ENCODE results near the gene PTGDR2. TPM values are rescaled to one million over a fixed set of nuclear protein-coding genes. Genes with fewer than 3 reads are reported as not detected.
A peak's percentile ranks its signal among the peaks of the same experiment; 100 is the strongest.

Gene PTGDR2
- total and polyA plus RNA-seq, 12 donors = 0.35 to 5.7 (median 1.2) TPM

DNA sequence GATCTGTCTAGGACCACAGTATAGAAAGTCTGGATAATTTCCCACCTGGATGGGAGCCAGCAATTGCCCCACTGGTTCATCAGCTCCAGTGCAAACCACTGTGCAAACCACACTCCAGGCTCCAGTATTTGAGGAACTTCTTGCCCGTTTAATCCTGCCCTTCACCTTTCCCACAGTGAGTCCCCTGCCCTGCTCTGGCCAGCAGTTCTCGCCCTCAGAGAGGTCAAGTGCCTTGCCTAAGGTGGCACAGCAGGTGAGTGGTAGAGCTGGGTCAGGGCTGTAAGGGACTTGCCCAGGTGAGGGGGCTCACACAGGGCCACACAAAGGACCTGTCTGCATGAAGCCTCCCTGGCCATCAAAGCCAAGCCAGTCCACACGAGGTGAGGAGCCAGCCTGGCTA lies 46.5 kb downstream of the PTGDR2 start:
- TF ChIP-seq, protein P1, sequence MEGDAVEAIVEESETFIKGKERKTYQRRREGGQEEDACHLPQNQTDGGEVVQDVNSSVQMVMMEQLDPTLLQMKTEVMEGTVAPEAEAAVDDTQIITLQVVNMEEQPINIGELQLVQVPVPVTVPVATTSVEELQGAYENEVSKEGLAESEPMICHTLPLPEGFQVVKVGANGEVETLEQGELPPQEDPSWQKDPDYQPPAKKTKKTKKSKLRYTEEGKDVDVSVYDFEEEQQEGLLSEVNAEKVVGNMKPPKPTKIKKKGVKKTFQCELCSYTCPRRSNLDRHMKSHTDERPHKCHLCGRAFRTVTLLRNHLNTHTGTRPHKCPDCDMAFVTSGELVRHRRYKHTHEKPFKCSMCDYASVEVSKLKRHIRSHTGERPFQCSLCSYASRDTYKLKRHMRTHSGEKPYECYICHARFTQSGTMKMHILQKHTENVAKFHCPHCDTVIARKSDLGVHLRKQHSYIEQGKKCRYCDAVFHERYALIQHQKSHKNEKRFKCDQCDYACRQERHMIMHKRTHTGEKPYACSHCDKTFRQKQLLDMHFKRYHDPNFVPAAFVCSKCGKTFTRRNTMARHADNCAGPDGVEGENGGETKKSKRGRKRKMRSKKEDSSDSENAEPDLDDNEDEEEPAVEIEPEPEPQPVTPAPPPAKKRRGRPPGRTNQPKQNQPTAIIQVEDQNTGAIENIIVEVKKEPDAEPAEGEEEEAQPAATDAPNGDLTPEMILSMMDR (IDR thresholded peaks at IDR 0.05) = no peak
- no peaks in the 10 kb centered on the region for H3K36me3 ChIP-seq
- H3K4me1 ChIP-seq = peaks cover 0 to 8% (median 0%) of the 10 kb centered on the region in 9 donors
- no peak for DNase-seq
- peaks cover 0 to 9% (median 0%) of the 10 kb centered on the region in 7 donors for H3K27me3 ChIP-seq
- intact Hi-C loops (cut with DNase I) = no loop called here
- no peaks in the 10 kb centered on the region for H3K9me3 ChIP-seq
- no peak overlapping the region for H3K4me3 ChIP-seq
- peak in 1 of 8 donors; percentile 32 for ATAC-seq
- 78 to 79% methylated on average over 3 of the region's 3 CpGs for WGBS, 2 donors
- no peak overlapping the region for H3K27ac ChIP-seq

DNA sequence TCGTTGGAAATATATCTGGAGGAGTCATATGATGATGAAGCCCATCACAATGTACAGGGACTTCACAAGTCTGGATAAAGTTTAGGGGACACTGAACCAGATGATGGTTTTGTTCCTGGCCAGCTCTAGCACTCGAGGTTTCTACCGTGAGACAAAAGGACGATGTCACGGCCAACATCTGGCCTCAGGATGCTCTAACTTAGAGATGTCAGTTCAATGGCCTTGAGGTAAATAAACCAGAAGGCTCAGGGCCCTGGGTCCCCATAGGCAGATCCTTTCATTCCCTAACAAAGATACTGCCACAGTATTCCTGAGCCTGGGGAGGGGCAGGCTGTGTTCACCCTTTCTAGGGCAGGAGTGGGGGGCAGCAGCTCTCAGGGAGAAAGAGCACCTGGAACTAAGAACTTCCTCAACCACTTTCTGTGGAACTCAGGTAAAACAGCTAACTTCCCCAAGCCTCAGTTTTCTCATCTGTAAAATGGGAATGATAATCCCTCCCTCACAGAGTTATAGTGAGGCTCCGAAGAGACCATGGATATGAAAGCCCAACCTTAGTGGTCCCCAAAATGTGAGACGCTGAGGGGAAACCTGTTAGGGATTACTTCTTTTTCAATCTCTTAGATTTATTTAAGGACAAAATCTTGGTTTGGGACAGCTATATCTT lies 52.3 kb downstream of the PTGDR2 start:
- WGBS, 2 donors = 73 to 76% methylated on average over 7 of the region's 7 CpGs
- intact Hi-C loops (cut with DNase I) = no loop called here
- TF ChIP-seq, protein P1 (IDR thresholded peaks at IDR 0.05) = no peak
- Histone ChIP-seq H3K27me3 (peaks cover 0 to 17% (median 5%) of the 10 kb centered on the region in 7 donors), H3K4me1 (no peaks in the 10 kb centered on the region), H3K36me3 (no peaks in the 10 kb centered on the region), H3K9me3 (no peaks in the 10 kb centered on the region), H3K4me3 (no peak overlapping the region), H3K27ac (no peak overlapping the region)
- no peak for DNase-seq
- ATAC-seq = no peak

DNA sequence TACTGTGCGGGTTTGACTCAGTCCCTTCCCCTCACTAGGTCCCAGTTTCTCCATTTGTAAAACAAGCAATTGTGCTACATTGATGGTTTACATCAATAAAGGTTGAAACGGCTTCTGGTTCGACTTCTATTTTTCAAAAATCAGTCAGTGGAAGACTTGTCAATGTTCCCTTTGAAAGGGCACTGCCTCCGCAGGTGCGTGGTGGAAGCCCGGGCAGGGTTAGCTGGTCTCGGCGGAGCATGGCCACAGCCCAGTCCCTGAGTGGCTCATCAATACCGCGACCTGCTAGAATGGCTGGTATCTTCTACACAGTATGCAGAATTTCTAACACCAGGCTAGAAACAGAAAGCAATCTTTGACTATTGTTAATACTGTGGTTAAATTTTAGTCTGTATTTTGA lies 54.6 kb downstream of the PTGDR2 start:
- 92 to 93% methylated on average over 10 of the region's 10 CpGs for WGBS, 2 donors
- H3K27me3 ChIP-seq = peaks cover 0 to 17% (median 7%) of the 10 kb centered on the region in 7 donors

More for the DNA sequence above, 54.6 kb downstream of the PTGDR2 start:
- no peaks in the 10 kb centered on the region for H3K36me3 ChIP-seq
- ATAC-seq (no peak), DNase-seq (no peak)
- intact Hi-C loops (cut with DNase I) = no loop called here
- H3K9me3 ChIP-seq = peaks cover 0 to 3% (median 0%) of the 10 kb centered on the region in 11 donors
- H3K4me1 ChIP-seq = no peaks in the 10 kb centered on the region
- no peak overlapping the region for H3K4me3 ChIP-seq
- H3K27ac ChIP-seq = no peak overlapping the region
- TF ChIP-seq, protein P1 (IDR thresholded peaks at IDR 0.05) = no peak

Other genes starting within 250 kb of the PTGDR2 start
- gene MS4A8, start 156.3 kb downstream of the PTGDR2 start, total RNA-seq = not detected
- gene MS4A8, start 156.3 kb downstream of the PTGDR2 start, polyA plus RNA-seq = not detected
- gene MS4A18, start 131.2 kb downstream of the PTGDR2 start, total RNA-seq = not detected
- not detected for gene MS4A18, start 131.2 kb downstream of the PTGDR2 start, polyA plus RNA-seq
- gene MS4A15, start 99.1 kb downstream of the PTGDR2 start, total RNA-seq = not detected
- gene MS4A15, start 99.1 kb downstream of the PTGDR2 start, polyA plus RNA-seq = not detected
- not detected for gene MS4A10, start 70.6 kb downstream of the PTGDR2 start, total RNA-seq
- not detected for gene MS4A10, start 70.6 kb downstream of the PTGDR2 start, polyA plus RNA-seq
- gene CCDC86, start 13.8 kb downstream of the PTGDR2 start, total RNA-seq = 10 to 100 TPM in 4 of 10 donors, 1 to 10 TPM in 6; 6.6 to 20.1 (median 9.2) TPM
- 10 to 100 TPM in 1 of 2 donors, 1 to 10 TPM in 1; 7.4 to 26.5 TPM for gene CCDC86, start 13.8 kb downstream of the PTGDR2 start, polyA plus RNA-seq
- gene ZP1, start 11.6 kb upstream of the PTGDR2 start, total RNA-seq = under 1 TPM in 3 of 10 donors, not detected in 7; 0.16 to 0.33 (median 0.25) TPM
- under 1 TPM; 0.37 to 0.51 TPM for gene ZP1, start 11.6 kb upstream of the PTGDR2 start, polyA plus RNA-seq
- gene PRPF19, start 50.6 kb upstream of the PTGDR2 start, total RNA-seq = 10 to 100 TPM; 32.0 to 49.7 (median 39.4) TPM
- 10 to 100 TPM; 50.3 to 53.0 TPM for gene PRPF19, start 50.6 kb upstream of the PTGDR2 start, polyA plus RNA-seq
- gene TMEM109, start 58.2 kb upstream of the PTGDR2 start, total RNA-seq = 100 to 1,000 TPM in 2 of 10 donors, 10 to 100 TPM in 8; 78.6 to 115 (median 92.7) TPM
- gene TMEM109, start 58.2 kb upstream of the PTGDR2 start, polyA plus RNA-seq = 100 to 1,000 TPM in 1 of 2 donors, 10 to 100 TPM in 1; 53.3 to 121 TPM
- 10 to 100 TPM in 2 of 10 donors, 1 to 10 TPM in 8; 3.7 to 12.9 (median 6.5) TPM for gene TMEM132A, start 68.5 kb upstream of the PTGDR2 start, total RNA-seq
- 10 to 100 TPM; 10.0 to 16.4 TPM for gene TMEM132A, start 68.5 kb upstream of the PTGDR2 start, polyA plus RNA-seq
- 10 to 100 TPM in 9 of 10 donors, 1 to 10 TPM in 1; 9.5 to 52.4 (median 18.5) TPM for gene SLC15A3, start 96.2 kb upstream of the PTGDR2 start, total RNA-seq
- 10 to 100 TPM; 21.3 to 36.9 TPM for gene SLC15A3, start 96.2 kb upstream of the PTGDR2 start, polyA plus RNA-seq
- gene CD6, start 115.7 kb upstream of the PTGDR2 start, total RNA-seq = 1 to 10 TPM in 2 of 10 donors, under 1 TPM in 7, not detected in 1; 0.17 to 4.5 (median 0.46) TPM
- under 1 TPM; 0.07 to 0.12 TPM for gene CD6, start 115.7 kb upstream of the PTGDR2 start, polyA plus RNA-seq
- gene CD5, start 246.5 kb upstream of the PTGDR2 start, total RNA-seq = 1 to 10 TPM in 1 of 10 donors, under 1 TPM in 6, not detected in 3; 0.07 to 5.7 (median 0.38) TPM
- gene CD5, start 246.5 kb upstream of the PTGDR2 start, polyA plus RNA-seq = under 1 TPM in 1 of 2 donors, not detected in 1; 0.12 TPM

Measured in heart right ventricle (tissue), 16 donors.